Uterus (tissue), 4 donors: ENCODE data around the gene NAMPT. TPM values are rescaled to one million over a fixed set of nuclear protein-coding genes. Genes with fewer than 3 reads are reported as not detected.

Experiments used
- DNase-seq, 2 donors: peaks; one replicate each; pipeline ENCODE4 v3.0.0-alpha.2; 2019 to 2020
- H3K27ac ChIP-seq, 2 donors: fragments of 200-600 bp; sonication (generic); 1 replicate in 1 of 2; 2 replicates in 1 of 2; pipeline ENCODE4 v1.5.1; 2016 to 2018
- H3K27me3 ChIP-seq, 2 donors: fragments of 200-600 bp; sonication (generic); one replicate each; pipeline ENCODE4 v1.5.1; 2018 to 2019; ENCODE audit warnings: control low read depth in 1 of 2
- H3K36me3 ChIP-seq, 2 donors: fragments of 200-600 bp; sonication (generic); one replicate each; pipeline ENCODE4 v1.5.1; 2019; ENCODE audit warnings: control low read depth in 1 of 2
- H3K4me1 ChIP-seq, 2 donors: fragments of 200-600 bp; sonication (generic); one replicate each; pipeline ENCODE4 v1.5.1; 2018 to 2019; ENCODE audit warnings: control low read depth in 1 of 2
- H3K4me3 ChIP-seq, 2 donors: fragments of 200-600 bp; sonication (generic); 1 replicate in 1 of 2; 2 replicates in 1 of 2; pipeline ENCODE4 v1.5.1; 2018 to 2019; ENCODE audit warnings: mild to moderate bottlenecking in 1 of 2
- H3K9me3 ChIP-seq, 2 donors: fragments of 200-600 bp; sonication (generic); one replicate each; pipeline ENCODE4 v1.5.1; 2019; ENCODE audit warnings: control low read depth in 1 of 2
- CTCF ChIP-seq, 4 experiments: fragments of 200-600 bp in 2 of 4; fragments of 450-650 bp in 2 of 4; sonication (generic) in 2 of 4; IDR thresholded peaks; one replicate each; pipeline ENCODE4 v1.5.1; 2016 to 2019; ENCODE audit warnings: antibody characterized with exemption in 4 of 4, mild to moderate bottlenecking in 2 of 4, moderate library complexity in 1 of 4
- POLR2A ChIP-seq, 2 donors: fragments of 450-650 bp; IDR thresholded peaks; one replicate each; pipeline ENCODE4 v1.6.1; 2016; ENCODE audit warnings: antibody characterized with exemption in 2 of 2, mild to moderate bottlenecking in 1 of 2, moderate library complexity in 1 of 2
- intact Hi-C: fragments of 100-400 bp; cut with DNase I; formaldehyde crosslinking; loops from one replicate; pipeline ENCODE4 v1.15.1; 2023; ENCODE audit warnings: low total_unique reads
- total RNA-seq, 4 donors: library from RNA; depleted of rRNA in 3 of 4; stranded (reverse); fragments of >200 nt in 3 of 4; gene quantifications; one replicate each; pipeline versions ENCODE4 v1.1.0 to v1.2.4, GENCODE V29; 2014 to 2023
- donor health status: DM: yes; HTN: yes; CAD: no.

Gene NAMPT
- total RNA-seq, 4 donors from 2014 or later: 30.7 to 223 (median 84.1) TPM

GRCh38 chr7:106317971-106318370 is 33.2 kb upstream of the NAMPT start:
- intact Hi-C loops: no loop called here
- no peaks in the 10 kb centered on the region for H3K36me3 ChIP-seq
- TF ChIP-seq POLR2A (IDR thresholded peaks at IDR 0.05) (no peak), CTCF (IDR thresholded peaks at IDR 0.05) (no peak)
- no peaks in the 10 kb centered on the region for H3K27me3 ChIP-seq
- H3K4me3 ChIP-seq: no peak overlapping the region
- no peak for DNase-seq
- H3K4me1 ChIP-seq: no peaks in the 10 kb centered on the region
- H3K27ac ChIP-seq: no peak overlapping the region
- H3K9me3 ChIP-seq: no peaks in the 10 kb centered on the region

- no peaks in the 10 kb centered on the region for H3K36me3 ChIP-seq
- no peak for DNase-seq
- no peak overlapping the region for H3K4me3 ChIP-seq
- TF ChIP-seq CTCF (IDR thresholded peaks at IDR 0.05) (no peak), POLR2A (IDR thresholded peaks at IDR 0.05) (no peak)
- no peaks in the 10 kb centered on the region for H3K27me3 ChIP-seq
- intact Hi-C loops: no loop called here
- no peaks in the 10 kb centered on the region for H3K4me1 ChIP-seq
- no peak overlapping the region for H3K27ac ChIP-seq
- H3K9me3 ChIP-seq: no peaks in the 10 kb centered on the region
Measured at GRCh38 chr7:106316947-106317346, 32.2 kb upstream of the NAMPT start.

GRCh38 chr7:106314875-106315274 is 30.1 kb upstream of the NAMPT start:
- Histone ChIP-seq H3K27ac (no peak overlapping the region), H3K36me3 (no peaks in the 10 kb centered on the region)

GRCh38 chr7:106313966-106314365 is 29.2 kb upstream of the NAMPT start:
- Histone ChIP-seq H3K36me3 (no peaks in the 10 kb centered on the region), H3K4me1 (no peaks in the 10 kb centered on the region), H3K27me3 (no peaks in the 10 kb centered on the region), H3K27ac (no peak overlapping the region), H3K4me3 (no peak overlapping the region), H3K9me3 (no peaks in the 10 kb centered on the region)
- intact Hi-C loops: no loop called here
- TF ChIP-seq POLR2A (IDR thresholded peaks at IDR 0.05) (no peak), CTCF (IDR thresholded peaks at IDR 0.05) (no peak)
- DNase-seq: no peak

More at GRCh38 chr7:106314875-106315274, 30.1 kb upstream of the NAMPT start:
- Histone ChIP-seq H3K27me3 (no peaks in the 10 kb centered on the region), H3K9me3 (no peaks in the 10 kb centered on the region), H3K4me3 (no peak overlapping the region), H3K4me1 (no peaks in the 10 kb centered on the region)
- TF ChIP-seq POLR2A (IDR thresholded peaks at IDR 0.05) (no peak), CTCF (IDR thresholded peaks at IDR 0.05) (no peak)
- intact Hi-C loops: no loop called here
- no peak for DNase-seq

GRCh38 chr7:106313456-106313901 is 28.7 kb upstream of the NAMPT start:
- H3K27me3 ChIP-seq: no peaks in the 10 kb centered on the region
- no peaks in the 10 kb centered on the region for H3K4me1 ChIP-seq
- intact Hi-C loops: no loop called here
- DNase-seq: no peak
- no peaks in the 10 kb centered on the region for H3K36me3 ChIP-seq
- no peak overlapping the region for H3K27ac ChIP-seq
- no peak overlapping the region for H3K4me3 ChIP-seq
- no peaks in the 10 kb centered on the region for H3K9me3 ChIP-seq
- TF ChIP-seq POLR2A (IDR thresholded peaks at IDR 0.05) (no peak), CTCF (IDR thresholded peaks at IDR 0.05) (no peak)
